Testis (tissue), 2 donors: ENCODE measurements around the gene RIOK1.

Experiments used
- POLR2A ChIP-seq: fragments of 450-650 bp; IDR thresholded peaks from one replicate; pipeline ENCODE4 v1.6.1; 2017; ENCODE audit warnings: antibody characterized with exemption, mild to moderate bottlenecking, moderate library complexity
- TF ChIP-seq, protein P1 (sequence below), 3 experiments: fragments of 450-650 bp in 2 of 3; fragments of 200-600 bp in 1 of 3; sonication (generic) in 1 of 3; IDR thresholded peaks; one replicate each; pipeline ENCODE4 v1.5.1; 2016 to 2019; ENCODE audit warnings: antibody characterized with exemption in 3 of 3, mild to moderate bottlenecking in 2 of 3, moderate library complexity in 1 of 3

DNA sequence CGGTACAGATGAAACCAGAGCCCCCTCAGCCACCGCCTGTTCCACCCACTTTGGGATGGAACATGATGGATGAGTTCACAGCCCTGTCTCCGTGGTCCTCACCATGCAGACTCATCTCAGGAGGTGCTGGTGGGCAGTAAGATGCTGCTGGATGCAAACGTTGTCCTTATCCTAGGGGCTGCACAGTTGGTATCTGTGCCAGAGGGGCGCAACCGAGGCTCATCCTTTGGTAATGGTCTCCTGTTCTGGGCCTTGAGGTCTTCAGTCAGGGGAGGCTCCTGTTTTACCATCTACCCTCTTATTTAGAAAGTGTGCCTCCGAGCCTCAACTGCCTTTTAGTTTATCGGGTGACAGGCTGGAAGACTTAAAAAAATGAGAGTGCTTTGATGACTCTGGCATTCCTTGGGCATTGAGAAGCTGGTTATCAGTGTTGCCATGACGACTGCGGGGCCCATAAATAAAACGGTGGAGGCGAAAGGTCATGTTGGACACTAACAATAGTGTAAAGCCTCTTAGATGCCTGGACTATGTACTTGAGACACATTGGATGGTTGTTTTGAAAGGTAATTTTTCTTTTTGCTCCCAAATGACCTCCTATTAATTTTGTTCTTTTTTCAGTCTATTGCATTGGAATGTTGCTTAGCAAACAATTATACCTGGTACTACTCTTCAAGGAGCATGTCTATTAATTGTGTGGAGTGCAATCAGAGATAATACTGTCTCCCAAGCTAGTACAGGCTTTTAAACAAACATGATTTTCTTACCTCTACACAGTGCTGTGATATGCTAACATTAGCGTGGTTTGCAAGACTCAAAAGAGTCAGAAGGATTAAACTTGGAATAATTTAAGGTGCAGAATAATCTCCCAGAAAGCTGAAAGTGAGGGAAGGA is 77.6 kb downstream of the RIOK1 start:
- TF ChIP-seq, protein P1, sequence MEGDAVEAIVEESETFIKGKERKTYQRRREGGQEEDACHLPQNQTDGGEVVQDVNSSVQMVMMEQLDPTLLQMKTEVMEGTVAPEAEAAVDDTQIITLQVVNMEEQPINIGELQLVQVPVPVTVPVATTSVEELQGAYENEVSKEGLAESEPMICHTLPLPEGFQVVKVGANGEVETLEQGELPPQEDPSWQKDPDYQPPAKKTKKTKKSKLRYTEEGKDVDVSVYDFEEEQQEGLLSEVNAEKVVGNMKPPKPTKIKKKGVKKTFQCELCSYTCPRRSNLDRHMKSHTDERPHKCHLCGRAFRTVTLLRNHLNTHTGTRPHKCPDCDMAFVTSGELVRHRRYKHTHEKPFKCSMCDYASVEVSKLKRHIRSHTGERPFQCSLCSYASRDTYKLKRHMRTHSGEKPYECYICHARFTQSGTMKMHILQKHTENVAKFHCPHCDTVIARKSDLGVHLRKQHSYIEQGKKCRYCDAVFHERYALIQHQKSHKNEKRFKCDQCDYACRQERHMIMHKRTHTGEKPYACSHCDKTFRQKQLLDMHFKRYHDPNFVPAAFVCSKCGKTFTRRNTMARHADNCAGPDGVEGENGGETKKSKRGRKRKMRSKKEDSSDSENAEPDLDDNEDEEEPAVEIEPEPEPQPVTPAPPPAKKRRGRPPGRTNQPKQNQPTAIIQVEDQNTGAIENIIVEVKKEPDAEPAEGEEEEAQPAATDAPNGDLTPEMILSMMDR (IDR thresholded peaks at IDR 0.05): no peak
- TF ChIP-seq POLR2A: no peak
